GM19023 (cell line): ENCODE data around the gene GPR37L1.

Source experiments
- ATAC-seq: cut with Tn5 transposase; IDR thresholded peaks from one replicate; pipeline ENCODE4 v1.9.1; 2021; ENCODE audit warnings: mild to moderate bottlenecking, moderate library complexity; ENCODE audit not compliant: unreplicated experiment

GPR37L1 gene, protein sequence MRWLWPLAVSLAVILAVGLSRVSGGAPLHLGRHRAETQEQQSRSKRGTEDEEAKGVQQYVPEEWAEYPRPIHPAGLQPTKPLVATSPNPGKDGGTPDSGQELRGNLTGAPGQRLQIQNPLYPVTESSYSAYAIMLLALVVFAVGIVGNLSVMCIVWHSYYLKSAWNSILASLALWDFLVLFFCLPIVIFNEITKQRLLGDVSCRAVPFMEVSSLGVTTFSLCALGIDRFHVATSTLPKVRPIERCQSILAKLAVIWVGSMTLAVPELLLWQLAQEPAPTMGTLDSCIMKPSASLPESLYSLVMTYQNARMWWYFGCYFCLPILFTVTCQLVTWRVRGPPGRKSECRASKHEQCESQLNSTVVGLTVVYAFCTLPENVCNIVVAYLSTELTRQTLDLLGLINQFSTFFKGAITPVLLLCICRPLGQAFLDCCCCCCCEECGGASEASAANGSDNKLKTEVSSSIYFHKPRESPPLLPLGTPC

DNA sequence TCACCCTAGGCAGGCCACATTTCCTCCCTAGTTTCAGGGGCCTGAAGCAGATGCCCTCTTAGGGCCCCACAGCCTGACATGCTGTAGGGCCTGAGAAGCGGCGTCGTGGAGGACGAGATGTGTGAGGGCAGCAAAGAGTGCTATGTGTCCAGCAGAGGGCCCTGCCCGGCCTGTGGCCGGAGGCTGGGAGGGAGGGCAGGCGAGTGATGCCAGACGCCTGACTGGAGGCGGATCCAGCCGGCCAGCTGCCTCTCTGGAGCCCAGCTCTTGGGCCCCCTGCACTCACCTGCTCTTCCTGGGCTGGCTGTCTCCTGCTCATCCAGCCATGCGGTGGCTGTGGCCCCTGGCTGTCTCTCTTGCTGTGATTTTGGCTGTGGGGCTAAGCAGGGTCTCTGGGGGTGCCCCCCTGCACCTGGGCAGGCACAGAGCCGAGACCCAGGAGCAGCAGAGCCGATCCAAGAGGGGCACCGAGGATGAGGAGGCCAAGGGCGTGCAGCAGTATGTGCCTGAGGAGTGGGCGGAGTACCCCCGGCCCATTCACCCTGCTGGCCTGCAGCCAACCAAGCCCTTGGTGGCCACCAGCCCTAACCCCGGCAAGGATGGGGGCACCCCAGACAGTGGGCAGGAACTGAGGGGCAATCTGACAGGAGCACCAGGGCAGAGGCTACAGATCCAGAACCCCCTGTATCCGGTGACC lies at the start of gene GPR37L1:
GPR37L1 (plus strand) TSS at position 279 of the 697 bp plus-strand sequence; CDS start at position 326, 47 bp downstream.
- no peak for ATAC-seq

DNA sequence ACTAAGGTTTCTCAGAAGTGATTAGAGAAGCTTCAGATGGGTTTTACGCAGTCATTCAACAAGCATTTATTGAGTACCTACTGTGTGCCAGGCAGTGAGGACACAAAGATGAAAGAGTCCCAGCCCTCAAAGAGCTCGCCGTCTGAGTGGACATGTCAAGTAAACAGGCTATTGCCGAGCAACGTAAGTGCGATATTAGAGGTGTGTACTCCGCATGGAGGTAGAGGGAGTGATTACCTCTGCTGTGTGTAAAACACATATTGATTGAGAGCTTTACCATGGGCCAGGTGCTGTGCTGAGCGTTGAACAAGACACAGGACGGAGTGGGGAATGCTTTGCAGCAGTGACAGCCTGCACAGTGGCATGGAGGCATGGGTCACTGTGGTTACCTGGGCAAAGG lies 49.5 kb upstream of the GPR37L1 start:
- ATAC-seq = no peak

DNA sequence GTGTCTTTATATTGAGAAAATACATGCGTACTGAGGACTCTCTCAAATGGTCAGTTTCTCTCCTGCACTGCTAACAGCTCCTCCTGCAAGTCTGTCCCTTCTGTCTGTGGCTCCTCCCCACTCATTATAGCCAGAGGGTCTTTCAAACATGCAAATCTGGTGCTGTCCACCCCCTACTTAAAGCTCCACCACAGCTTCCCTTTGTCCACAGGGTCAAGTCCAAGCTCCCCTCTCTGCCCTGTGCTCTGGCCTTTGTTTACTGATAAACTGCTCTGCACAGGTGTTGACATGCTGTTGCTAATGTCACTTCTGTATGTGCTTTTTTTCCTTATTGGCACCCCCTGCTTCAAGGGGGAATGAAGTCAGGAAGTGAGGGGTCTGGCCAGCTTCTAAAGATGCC lies 47.7 kb upstream of the GPR37L1 start:
- no peak for ATAC-seq

DNA sequence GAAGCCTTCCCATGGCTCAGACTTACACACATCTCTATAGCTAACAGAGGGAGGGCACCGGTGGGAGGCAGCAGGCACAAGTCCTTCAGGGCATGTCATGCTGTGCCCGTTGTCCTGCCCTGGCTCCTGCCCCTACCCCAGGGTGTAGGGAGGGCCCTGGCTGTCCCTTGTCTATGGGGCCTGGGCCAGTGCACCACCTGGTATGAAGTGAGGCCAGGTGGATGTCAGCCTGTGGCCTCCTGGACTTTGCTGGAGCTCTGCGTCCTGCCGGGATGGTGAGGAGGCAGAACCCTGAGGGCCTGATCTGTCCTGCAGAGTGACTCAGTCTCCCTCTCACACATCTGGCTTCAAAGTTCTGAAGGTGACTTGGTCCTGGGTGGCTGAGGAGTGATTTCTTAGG lies 47.3 kb upstream of the GPR37L1 start:
- no peak for ATAC-seq

DNA sequence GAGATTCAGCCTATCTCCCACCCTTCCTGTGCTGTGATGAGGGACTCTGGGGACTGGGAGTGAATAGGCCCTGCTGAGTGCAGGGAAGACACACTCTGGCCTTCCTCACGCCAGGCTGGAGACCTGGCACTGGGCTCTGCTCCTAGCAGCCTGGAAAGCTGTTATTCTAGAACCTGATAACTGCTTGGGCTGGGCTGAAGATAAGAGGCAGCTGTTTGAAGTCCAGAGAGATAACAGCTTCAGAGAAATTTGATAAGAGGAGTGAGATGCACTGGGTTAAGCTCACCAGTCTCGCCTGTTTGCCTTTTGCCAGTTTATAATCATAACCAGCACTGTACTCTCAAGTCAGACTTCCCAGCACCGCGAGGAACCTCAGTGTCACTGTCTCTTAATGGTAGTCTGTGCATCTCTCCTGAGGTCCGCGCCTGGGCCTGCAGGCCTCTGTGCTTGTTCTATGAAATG lies 46.6 kb upstream of the GPR37L1 start:
- ATAC-seq = no peak

DNA sequence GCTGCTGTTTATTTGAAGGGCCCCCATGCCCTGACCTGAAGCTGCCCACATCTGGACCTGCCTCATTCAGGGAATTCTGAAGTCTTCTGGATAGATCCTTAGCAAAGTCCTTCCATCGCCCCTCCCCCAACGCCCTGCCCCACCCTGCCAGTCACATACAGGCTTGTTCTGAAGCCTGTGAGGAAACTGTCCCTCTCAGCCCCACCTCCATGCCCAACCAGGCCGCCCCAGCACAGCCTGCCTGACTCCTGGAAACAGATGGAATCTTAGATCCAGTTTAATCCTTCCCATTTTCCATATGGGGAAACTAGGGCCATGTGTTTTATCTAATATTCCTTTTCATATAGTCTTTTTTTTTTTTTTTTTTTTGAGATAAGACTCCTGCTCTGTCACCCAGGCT lies 44.5 kb upstream of the GPR37L1 start:
- ATAC-seq = no peak

DNA sequence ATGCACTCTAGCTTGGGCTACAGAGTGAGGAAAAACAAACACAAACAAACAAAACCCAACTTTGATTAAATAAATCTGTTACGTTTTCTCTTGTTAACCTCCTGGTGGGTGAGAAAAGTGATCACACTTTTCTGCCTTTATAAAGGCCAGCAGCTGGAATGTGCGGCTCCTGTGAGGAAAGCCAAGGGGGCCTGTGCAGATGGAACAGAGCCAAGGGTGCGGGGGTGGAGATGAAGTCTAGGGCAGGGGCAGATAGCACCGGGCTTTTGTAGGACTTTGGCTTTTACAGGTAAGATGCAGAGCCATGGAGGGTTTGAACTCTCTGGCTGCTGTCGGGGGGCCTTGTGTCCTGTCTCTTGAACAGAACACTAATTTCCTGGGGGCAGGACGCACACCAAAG lies 40.7 kb upstream of the GPR37L1 start:
- ATAC-seq = no peak

DNA sequence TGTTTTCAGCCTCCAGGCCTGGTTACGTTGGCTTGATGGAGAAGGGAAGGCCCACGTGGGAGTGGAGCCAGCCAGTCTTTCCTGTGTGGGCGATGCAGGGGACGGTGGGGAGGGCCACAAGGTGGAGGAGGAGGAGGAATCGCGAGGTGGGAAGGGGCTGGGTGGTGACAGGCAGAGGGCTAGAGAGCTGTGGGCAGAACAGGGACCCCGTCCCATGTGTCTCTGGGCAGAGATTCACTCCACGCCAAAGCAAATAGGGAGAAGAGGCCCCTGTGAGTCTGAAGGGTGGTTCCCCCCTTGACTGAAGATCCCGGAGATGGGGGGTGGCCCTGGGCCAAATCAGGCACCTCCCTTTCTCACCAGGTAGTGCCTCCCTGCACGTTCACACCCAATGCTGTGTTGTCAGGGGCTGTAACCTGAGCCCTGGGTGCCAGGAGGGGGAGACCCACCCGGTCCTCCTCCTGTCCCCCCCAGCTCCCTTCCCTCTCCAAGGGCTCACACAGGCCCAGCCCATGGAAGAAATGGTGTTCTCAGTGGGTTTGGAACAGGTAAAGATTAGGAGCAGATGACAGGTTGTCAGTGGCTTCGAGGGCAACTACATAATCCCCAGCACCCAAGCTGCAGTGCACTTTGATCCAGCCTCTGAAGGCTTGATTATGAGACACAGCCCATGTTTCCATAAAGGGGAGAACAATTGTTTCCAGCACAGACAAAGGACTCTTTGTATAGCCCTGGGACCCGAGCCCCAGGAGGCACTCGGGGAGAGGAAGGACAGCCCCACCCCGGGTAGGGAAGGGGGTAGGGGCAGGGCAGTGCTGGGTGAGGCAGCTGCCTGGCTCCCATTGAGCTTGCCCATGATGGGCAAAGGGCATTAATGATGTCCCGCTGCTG lies 37.7 kb upstream of the GPR37L1 start:
- no peak for ATAC-seq

DNA sequence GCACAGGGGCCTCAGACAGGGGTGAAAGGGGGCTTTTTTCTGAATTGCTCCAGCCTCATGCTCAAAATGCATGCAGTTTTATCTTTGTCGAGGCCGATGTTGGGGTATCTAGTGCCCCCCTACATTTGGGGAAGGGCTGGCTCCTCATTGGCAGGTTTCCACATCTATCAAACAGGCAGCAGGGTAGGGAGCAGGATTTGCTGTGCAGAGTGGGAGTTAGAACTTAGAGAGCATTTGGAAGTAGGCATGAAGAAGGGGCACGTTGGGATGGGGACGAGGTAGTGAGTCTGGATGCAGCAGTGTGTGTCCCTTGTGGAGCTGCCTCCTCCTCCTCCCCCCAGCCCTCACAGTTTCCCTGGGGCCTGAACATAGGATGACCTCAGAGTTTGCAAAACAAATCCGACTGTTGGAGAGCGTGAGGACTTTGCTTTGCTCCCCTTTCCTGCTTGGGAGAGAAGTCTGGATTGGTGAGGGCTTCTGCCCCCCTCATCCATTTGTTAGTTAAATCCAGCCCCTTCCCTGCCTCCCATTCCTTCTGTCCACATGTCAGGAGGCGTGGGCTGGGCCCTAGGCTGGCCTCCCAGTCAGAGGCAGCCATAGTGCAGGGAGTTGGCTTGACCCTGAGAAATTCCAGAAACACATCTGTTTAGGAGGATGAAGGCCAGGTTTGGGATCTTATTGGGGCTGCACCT lies 36.9 kb upstream of the GPR37L1 start:
- ATAC-seq = no peak

DNA sequence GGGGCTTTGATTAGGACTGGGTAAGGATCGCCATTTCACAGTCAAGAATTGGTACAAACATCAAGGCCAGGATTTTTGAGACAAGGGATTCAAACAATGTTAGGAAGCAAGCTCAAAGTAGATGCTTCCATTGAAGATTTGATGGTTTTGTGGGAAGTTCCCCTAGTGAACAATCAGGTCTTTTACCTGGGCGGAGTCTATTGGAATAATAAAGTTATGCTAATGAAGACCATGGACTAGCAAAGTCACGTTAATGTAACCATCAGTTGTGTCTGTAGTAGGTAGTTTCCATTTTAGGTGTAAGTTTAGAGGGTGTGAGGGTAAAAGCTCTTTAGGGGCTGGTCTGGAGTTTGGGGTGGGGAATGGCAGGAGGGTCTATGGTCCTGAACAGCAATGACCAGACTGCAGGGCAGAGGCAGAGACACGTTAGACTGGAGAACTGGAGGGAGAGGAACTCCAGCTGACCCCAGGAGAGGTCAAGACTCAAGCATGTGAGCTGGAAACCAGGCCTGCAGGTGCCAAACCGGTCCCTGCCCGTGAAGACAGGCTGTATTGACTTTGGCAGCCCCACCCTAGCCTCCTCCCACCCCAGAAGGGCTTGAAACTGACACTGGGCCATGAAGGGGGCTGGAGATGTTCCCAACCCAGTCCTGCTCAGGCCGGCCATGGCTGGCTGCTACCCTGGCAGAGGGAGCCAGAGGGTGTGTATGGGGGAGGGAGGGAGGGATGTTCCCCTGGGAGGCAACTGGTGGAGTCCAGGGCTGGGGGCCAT lies 36.0 kb upstream of the GPR37L1 start:
- no peak for ATAC-seq

DNA sequence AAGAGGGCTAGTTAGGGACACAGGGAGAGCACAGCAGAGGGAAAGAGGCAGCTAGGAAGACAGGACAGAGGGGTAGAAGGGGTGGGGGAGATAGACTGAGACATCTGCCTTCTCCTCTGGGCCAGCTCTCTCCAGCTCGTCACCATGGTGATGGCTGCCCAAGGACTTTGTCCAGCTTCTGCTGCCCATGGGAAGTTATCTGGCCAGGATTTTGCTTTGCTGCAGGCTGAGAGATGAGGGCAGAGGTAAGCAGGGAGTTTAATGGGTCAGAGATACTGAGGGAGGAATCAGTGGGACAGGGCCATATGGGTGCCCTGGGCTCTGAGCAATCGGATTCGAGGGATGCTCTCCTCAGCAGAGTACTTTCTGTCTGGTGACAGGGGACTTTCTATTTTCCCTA lies 34.5 kb upstream of the GPR37L1 start:
- ATAC-seq = no peak

DNA sequence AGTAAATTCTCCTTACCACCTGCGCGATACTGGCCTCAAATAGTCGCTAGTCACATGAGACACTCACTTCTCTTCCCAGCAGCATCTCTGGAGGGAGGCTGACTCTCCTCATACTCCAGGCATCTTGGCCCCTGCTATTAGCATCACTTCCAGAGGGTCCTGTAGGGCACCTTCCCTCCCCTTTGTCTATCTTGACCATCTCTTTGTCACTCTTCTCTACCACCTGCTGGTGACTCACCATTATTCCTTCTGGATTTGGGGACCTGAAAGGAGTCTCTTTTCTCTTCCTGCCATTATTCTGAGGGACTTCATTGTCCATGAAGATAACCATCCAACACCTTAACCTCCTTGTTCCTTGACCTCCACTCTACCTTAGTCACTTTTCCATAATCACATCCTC lies 31.7 kb upstream of the GPR37L1 start:
- no peak for ATAC-seq

DNA sequence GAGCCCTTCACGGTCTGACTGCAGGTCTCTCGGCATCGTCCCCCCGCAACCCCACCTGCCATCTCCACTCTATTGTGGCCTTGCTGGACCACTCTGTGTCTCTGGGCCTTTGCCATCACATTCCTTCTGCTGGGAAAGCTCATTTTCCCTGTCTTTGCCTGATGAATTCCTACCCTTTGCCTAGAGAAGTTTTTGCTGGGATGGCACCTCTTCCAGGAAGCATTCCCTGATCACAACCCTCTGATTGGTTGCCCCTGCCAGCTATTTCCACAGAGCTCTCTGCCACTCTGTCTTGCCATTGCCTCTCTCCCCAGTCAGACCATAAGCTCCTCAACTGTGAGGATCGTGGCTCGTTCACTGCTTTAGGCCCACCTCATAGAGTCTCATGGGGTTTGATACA lies 28.9 kb upstream of the GPR37L1 start:
- ATAC-seq = no peak

DNA sequence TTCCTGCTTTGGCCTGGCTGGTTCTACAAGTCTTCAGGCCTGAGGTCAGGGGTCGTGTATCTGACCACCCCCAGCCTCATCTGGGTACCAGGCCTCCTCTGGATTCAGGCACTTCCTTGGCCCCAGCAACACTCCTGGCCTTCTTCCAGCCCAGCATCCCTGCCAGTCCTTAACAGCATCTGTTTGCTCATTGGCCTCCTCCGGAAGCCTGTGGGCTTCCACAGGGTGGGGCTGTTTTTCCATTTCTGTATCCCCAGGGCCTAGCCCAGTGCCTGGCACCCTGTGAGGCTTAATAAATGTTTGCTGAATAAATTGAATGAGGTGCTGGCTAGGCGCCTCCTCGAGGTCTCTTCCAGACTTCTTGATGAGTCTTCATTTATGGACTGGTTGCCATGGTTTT lies 21.5 kb upstream of the GPR37L1 start:
- ATAC-seq = no peak

DNA sequence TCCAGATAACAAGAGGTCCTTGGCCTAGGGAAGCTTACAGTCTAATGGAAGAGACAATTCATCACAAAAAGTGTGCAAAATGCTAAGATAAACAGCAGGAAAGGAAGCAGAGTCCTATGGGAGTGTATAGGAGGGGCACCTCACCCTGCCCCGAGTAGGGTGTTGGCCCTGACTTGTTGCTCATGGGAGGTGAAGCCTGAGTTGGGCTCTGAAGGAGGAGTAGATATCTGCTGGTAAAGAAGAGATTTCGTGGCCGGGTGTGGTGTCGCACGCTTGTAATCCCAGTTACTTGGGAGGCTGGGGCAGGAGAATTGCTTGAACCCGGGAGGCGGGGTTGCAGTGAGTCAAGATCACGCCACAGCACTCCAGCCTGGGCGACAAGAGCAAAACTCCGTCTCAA lies 18.6 kb upstream of the GPR37L1 start:
- ATAC-seq = no peak

DNA sequence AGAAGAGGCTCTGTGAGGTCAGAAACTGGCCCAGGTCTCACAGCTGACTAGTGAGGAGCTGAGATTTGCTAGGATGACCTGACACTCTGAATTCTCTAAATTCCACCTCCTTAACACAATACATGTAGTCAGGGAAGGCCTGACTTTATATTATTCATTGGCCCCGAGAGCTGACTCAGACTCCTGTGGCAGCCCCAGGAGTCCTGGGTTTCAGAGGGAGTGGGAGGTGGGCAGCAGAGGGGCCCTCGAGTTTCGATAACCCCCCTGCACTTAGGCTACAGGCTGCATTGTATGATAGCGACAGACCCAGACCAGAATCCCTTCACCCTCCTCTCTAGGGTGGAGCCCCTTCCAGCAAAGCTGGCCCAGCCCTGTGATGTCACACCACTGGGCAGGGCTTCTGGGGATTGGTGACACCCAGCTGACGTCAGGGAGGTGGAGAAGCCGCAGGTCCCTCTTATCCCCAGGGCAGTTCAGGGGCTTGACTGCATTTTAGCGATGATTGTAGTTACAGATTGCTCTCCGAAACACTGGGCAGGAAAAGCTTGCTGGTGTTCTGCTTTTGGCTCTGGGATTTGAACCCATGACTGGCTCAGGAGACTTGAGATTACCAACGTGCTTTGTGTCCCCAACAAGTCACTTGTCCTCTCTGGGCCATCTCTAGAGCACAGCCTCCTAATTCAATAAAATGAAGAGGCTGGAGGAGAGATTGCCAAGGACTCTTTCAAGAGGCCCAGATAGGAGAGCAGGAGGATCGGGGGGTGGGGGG lies 17.0 kb upstream of the GPR37L1 start:
- no peak for ATAC-seq

DNA sequence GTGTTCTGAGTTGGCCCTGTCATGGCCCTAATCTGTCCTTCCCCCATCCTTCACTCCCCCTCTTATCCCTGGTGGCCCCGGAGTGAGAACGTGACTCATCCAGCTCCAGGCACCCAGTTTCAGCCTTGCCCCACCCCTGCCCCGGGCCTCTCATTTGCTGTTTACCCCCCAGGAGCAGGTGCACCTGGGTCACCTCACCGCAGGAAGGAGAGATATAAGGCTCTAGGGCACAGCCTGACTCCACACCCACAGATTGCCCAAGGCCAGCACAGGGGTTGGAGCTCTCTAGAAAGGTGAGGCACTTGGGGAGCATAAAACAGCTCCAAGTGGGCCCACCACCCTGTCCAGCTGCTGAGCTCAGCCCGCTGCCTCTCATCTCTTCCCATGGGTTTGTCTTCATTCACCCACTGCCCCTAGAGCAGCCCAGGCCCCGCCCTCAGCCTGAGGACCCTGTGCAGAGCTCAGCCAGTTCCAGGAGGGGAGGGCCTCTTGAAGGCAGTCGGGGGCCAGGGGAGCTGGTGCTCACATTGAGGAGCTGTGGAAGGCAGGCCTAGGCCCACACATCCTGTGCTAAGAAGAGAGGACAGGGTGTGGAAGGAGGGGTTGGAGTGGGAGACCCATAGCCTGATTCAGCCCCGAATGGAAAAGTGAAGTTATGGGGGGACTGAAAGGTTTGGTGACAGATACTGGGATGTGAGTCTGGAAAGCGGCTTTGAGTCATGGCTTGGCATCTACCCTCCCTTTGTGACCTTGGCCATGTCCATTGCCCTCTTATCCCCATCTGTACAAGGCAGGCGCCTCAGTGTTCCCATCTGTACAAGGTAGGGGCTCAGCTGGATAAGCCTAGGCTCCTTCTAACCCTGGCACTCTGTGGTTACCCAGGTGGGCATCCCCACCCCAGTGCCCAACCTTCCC lies 16.1 kb upstream of the GPR37L1 start:
- ATAC-seq = no peak

DNA sequence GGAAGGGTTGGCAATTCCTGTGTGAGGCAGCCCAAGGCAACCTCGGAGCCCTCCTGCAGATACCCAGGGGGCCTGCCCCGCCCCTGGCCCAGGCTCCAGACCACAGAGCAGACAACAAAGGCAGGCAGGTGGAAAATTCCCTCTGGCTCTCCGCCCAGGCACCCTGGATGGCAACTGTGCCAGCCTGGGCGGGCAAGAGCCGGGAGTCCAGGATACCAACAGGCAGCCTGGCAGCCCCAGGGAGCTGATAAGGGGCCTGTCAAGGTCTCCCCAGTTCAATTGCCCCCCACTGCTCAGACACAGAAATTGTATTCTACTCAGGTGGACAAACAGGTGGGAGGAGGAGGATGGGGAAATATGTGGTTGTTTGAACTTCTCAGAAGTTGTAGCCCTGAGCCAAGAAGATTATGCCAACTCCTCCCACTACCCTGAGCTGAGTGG lies 15.4 kb upstream of the GPR37L1 start:
- no peak for ATAC-seq
